Naive B cell (primary cell): Measurements from ENCODE around the gene PPM1L. TPM values are rescaled to one million over a fixed set of nuclear protein-coding genes. Genes with fewer than 3 reads are reported as not detected.
"Not testable (repeated sequence)": the region's sequence is repeated elsewhere in the genome, so short reads cannot be mapped to it uniquely, and the experiment has no call there.

Experiments
- ATAC-seq, 2 donors: fragments of 150-1000 bp; cut with Tn5 transposase; 2 replicates each; pipeline ENCODE4 v1.10.0; 2021; ENCODE audit warnings: low read depth in 2 of 2, mild to moderate bottlenecking in 2 of 2, moderate library complexity in 2 of 2
- DNase-seq: peaks from one replicate; pipeline ENCODE4 v3.0.0; 2022
- H3K27ac Mint-ChIP-seq, 6 donors: one replicate each; pipeline ENCODE4 v1.8.0; 2020 to 2022; ENCODE audit warnings: mild to moderate bottlenecking in 6 of 6, mixed read lengths in 6 of 6, moderate library complexity in 5 of 6, inconsistent platforms in 2 of 6
- H3K27me3 Mint-ChIP-seq, 3 donors: one replicate each; pipeline ENCODE4 v1.8.0; 2021 to 2022; ENCODE audit warnings: mixed read lengths in 3 of 3, mild to moderate bottlenecking in 1 of 3
- H3K36me3 Mint-ChIP-seq, 2 donors: one replicate each; pipeline ENCODE4 v1.8.0; 2020 to 2022; ENCODE audit warnings: mixed read lengths in 2 of 2, inconsistent platforms in 1 of 2, mild to moderate bottlenecking in 1 of 2
- H3K4me1 Mint-ChIP-seq, 3 donors: one replicate each; pipeline ENCODE4 v1.8.0; 2020 to 2022; ENCODE audit warnings: mixed read lengths in 3 of 3, inconsistent platforms in 1 of 3, mild to moderate bottlenecking in 1 of 3, moderate library complexity in 1 of 3
- H3K4me3 Mint-ChIP-seq, 8 donors: one replicate each; pipeline ENCODE4 v1.8.0; 2020 to 2022; ENCODE audit warnings: mild to moderate bottlenecking in 8 of 8, mixed read lengths in 8 of 8, moderate library complexity in 8 of 8, inconsistent platforms in 2 of 8
- H3K9me3 Mint-ChIP-seq, 7 donors: one replicate each; pipeline ENCODE4 v1.8.0; 2020 to 2022; ENCODE audit warnings: mixed read lengths in 7 of 7, mild to moderate bottlenecking in 5 of 7, inconsistent platforms in 2 of 7, moderate library complexity in 1 of 7
- polyA plus RNA-seq, 6 donors: library from polyadenylated mRNA; unstranded; fragments of 300-500 nt; fragmentation: Illumina TruSeq; gene quantifications; one replicate each; pipeline ENCODE4 v1.2.3, GENCODE V29; 2021; ENCODE audit warnings: low read depth in 6 of 6

The PPM1L gene
- polyA plus RNA-seq, 6 donors from 2014 or later: 0.49 to 2.4 (median 2.1) TPM; not detected in 1

DNA sequence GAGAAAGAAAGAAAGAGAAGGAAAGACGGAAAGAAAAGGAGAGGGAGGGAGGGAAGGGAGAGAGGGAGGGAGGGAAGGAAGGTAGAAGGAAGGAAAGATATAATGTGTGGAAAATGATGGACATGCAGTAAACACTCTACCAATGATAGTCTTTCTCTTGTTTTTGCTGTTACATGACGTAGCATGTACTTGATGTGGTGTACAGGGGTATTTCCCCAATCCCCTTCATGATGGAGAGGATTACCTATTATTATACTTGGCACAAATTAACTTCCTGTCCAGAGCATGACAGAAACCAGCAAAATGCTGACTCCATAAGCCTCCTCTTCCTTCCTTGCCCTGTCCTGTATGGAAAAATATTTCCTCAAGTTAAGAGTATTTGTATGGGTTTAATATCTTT, 224.7 kb downstream of the PPM1L start:
- peak; percentile 63 to 67 for ATAC-seq

DNA sequence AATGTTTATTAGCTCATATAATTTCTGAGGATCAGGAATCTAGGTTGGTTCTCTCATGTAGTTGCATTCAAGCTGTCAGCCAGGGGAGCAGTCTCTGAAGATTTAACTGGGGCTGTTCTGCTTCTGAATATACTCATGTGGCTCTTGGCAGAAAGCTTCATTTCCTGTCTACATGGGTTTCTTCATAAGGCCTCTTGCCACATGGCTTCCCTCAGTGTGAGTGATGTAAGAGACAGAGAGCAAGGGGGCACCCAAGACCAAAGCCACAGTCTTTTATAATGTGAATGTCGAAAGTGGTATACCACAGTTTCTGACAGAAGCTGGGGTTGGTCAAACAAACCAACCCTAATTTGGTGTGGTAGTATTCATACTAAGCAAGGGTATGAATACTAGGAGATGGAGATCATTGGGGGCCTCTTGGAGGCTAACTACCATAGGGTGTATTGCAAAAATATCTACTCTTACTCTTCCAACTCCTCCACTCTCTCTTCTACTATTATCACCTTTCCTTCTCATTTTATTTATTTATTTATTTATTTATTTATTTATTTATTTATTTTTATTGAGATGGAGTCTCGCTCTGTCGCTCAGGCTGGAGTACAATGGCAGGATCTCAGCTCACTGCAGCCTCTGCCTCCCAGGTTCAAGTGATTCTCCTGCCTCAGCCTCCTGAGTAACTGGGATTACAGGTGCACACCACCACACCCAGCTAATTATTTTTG, 225.3 kb downstream of the PPM1L start:
- Mint-ChIP-seq H3K4me1 (peaks cover 29 to 32% (median 31%) of the 10 kb centered on the region in 3 donors), H3K36me3 (peaks cover 0 to 6% of the 10 kb centered on the region in 2 donors), H3K4me3 (no peak overlapping the region), H3K9me3 (peaks cover 0 to 12% (median 8%) of the 10 kb centered on the region in 7 donors), H3K27me3 (no peaks in the 10 kb centered on the region), H3K27ac (peak overlapping the region in 4 of 6 donors; percentile 13 to 66 (median 26))
- DNase-seq: peak; percentile 5
- ATAC-seq: peak; percentile 76 to 80

More for the DNA sequence above, 224.7 kb downstream of the PPM1L start:
- Mint-ChIP-seq H3K27me3 (no peaks in the 10 kb centered on the region), H3K36me3 (peaks cover 0 to 6% of the 10 kb centered on the region in 2 donors), H3K9me3 (peaks cover 0 to 12% (median 8%) of the 10 kb centered on the region in 7 donors), H3K27ac (peak overlapping the region in 3 of 6 donors; percentile 13 to 81 (median 56)), H3K4me3 (no peak overlapping the region), H3K4me1 (peaks cover 29 to 32% (median 31%) of the 10 kb centered on the region in 3 donors)
- DNase-seq: no peak

DNA sequence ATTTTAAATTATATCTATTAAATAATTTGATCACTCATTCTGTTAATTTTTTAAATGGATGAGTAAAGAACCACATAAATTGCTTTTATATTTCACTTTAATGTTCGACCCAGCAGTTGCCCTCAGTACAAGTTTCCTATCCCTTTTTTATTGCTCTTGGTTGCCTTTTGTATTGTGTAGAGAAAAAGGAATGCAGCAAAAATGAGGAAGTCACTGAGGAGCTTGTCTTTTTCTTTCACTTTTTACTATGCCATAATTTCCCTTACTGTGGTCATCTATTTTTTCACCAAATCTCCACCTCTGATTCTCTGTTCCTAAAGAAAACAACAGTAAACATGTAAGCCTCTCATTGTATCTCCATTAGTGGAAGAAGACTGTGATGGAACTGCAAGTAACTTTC, 226.5 kb downstream of the PPM1L start:
- peaks cover 29 to 32% (median 31%) of the 10 kb centered on the region in 3 donors for H3K4me1 Mint-ChIP-seq
- H3K36me3 Mint-ChIP-seq: peaks cover 0 to 6% of the 10 kb centered on the region in 2 donors
- H3K4me3 Mint-ChIP-seq: peak overlapping the region in 3 of 8 donors; percentile 2 to 22 (median 9)
- H3K27me3 Mint-ChIP-seq: no peaks in the 10 kb centered on the region
- peak overlapping the region in 4 of 6 donors; percentile 2 to 77 (median 11) for H3K27ac Mint-ChIP-seq
- peak; percentile 1 for DNase-seq
- peaks cover 0 to 12% (median 6%) of the 10 kb centered on the region in 7 donors for H3K9me3 Mint-ChIP-seq
- ATAC-seq: peak; percentile 39 to 60

DNA sequence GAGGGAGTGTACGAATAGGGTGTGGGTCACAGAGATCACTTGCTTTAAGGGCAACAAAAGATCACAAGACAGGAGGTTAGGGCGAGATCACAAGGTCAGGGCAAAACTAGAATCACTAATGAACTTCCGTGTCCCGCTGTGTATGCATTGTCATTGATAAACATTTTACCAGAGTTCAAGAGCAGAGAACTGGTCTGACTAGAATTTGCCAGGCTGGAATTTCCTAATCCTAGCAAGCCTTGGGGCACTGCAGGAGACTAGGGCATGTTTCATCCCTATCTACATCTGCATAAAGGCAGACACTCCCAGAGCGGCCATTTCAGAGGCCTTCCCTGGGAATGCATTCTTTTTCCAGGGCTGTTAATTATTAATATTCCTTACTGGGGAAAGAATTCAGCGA, 227.9 kb downstream of the PPM1L start:
- not testable (repeated sequence) for H3K36me3 Mint-ChIP-seq, ATAC-seq
- H3K4me1 Mint-ChIP-seq: peaks cover 20 to 26% (median 20%) of the 10 kb centered on the region in 3 donors

DNA sequence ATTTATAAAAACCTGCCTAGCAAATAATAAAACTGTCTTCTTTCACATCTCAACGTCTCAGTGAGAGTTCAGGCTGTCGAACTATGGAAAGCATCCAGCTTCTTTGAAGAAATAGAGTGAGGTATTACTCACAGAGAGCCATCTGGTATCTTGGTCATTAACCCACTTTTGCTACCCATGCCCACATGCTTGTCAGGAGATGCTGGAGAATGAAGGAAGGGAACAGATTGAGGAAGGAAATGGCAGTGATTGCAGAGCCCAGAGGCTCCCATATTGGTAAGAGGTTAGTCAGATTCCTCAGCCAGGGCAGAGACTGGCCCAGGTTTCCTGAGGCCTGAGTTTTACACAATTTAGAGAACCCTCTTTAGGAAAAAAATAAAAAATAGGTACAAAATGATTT, 230.0 kb downstream of the PPM1L start:
- DNase-seq (no peak), ATAC-seq (no peak)
- peaks cover 0 to 6% of the 10 kb centered on the region in 2 donors for H3K36me3 Mint-ChIP-seq
- H3K9me3 Mint-ChIP-seq: peaks cover 0 to 10% (median 6%) of the 10 kb centered on the region in 7 donors
- H3K4me3 Mint-ChIP-seq: no peak overlapping the region
- no peaks in the 10 kb centered on the region for H3K27me3 Mint-ChIP-seq
- peaks cover 9 to 15% (median 13%) of the 10 kb centered on the region in 3 donors for H3K4me1 Mint-ChIP-seq
- H3K27ac Mint-ChIP-seq: no peak overlapping the region

More for the DNA sequence above, 227.9 kb downstream of the PPM1L start:
- H3K27me3 Mint-ChIP-seq, H3K27ac Mint-ChIP-seq, H3K4me3 Mint-ChIP-seq, DNase-seq: not testable (repeated sequence)
- H3K9me3 Mint-ChIP-seq: peaks cover 0 to 12% (median 6%) of the 10 kb centered on the region in 7 donors

DNA sequence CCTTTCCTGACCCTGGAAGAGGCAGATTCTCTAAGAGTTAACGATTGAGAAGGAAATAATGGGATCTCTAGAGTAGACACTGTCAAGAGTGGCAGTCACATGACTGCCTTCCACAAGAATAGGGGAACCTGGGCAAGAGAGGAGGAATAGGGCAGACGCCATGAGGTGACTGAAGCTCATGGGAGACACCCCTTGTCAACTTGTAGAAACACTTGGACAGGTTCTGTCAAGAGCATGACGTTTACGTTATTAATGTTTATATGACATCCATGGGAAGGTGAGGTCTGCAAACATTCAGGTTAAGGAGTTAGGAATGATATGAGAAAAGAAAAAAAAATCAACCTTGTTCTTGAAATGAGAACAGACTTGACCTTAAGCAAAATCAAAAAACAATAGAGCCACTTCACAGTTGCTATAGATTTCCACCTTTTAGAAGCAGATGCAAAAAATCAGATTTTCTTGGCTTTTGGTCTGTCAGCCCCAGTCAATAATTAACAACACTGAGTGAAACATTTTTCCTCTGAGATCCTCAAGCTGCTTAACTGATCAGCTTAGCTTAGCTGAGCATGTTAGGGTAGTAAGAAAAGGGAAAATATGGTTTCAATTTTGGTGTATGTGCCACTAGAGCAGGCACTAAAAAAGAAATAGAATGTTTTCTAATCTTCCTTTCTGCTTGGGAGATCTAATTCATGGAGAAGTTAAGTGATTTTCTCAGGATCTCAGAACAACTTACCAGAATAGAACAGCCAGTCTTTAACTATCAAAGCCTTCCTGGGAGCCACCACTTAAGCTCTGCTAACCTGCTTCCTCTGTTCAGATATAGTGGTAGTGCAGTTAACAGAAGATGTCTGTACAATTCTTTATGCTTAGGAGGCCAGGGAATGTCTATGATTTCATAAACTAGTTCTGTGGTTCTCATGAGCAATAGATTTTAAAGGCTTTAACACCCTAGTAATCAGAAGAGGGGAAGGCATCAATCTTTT, 232.2 kb downstream of the PPM1L start:
- H3K36me3 Mint-ChIP-seq: peaks cover 0 to 6% of the 10 kb centered on the region in 2 donors
- H3K4me1 Mint-ChIP-seq: no peaks in the 10 kb centered on the region
- ATAC-seq (no peak), DNase-seq (no peak)
- peaks cover 0 to 8% (median 6%) of the 10 kb centered on the region in 7 donors for H3K9me3 Mint-ChIP-seq
- H3K27ac Mint-ChIP-seq: peak overlapping the region in 1 of 6 donors; percentile 32
- H3K4me3 Mint-ChIP-seq: no peak overlapping the region
- H3K27me3 Mint-ChIP-seq: no peaks in the 10 kb centered on the region

DNA sequence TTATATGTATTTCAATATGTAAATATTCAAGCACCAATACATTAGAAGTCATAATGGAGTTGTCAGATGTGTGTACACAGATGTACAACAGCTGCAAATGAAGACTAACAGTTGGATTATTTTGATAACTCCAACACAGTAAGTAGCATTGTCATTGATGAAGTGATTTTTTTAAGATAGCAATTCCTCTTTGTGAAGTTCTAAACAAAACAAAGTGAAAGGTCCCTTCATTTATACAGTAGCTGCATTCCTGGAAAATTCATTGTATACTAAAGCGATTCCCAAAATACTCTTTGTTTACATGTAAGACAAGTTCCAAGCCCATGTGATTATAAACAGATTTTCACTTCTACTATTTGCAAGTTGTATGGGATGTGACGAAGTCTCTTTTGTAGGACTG, 234.4 kb downstream of the PPM1L start:
- H3K9me3 Mint-ChIP-seq: peaks cover 0 to 2% (median 0%) of the 10 kb centered on the region in 7 donors
- no peaks in the 10 kb centered on the region for H3K27me3 Mint-ChIP-seq
- DNase-seq (no peak), ATAC-seq (no peak)
- no peak overlapping the region for H3K4me3 Mint-ChIP-seq
- H3K36me3 Mint-ChIP-seq: no peaks in the 10 kb centered on the region
- no peaks in the 10 kb centered on the region for H3K4me1 Mint-ChIP-seq
- no peak overlapping the region for H3K27ac Mint-ChIP-seq

DNA sequence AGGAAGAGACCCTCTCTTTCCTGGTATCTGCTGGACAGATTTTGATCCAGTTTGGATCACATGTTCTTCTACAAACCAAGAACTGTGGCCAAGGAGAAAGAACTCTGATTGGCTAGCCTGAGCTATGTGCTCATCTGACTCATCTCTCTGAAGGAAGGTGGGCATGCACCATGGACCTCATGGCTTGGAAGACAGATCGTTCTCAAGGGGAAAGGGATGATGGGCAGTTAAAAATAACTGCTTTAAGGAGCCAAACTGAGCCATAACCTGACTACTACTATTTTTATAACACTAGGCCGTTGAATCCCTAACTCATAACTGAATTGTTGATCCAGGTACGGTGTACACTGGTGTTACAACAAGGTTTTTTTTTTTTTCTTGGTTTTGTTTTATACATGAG, 236.7 kb downstream of the PPM1L start:
- H3K4me3 Mint-ChIP-seq: no peak overlapping the region
- no peaks in the 10 kb centered on the region for H3K36me3 Mint-ChIP-seq
- H3K4me1 Mint-ChIP-seq: no peaks in the 10 kb centered on the region
- DNase-seq: no peak
- peak overlapping the region in 1 of 6 donors; percentile 62 for H3K27ac Mint-ChIP-seq
- no peak for ATAC-seq
- no peaks in the 10 kb centered on the region for H3K27me3 Mint-ChIP-seq
- peaks cover 0 to 2% (median 0%) of the 10 kb centered on the region in 7 donors for H3K9me3 Mint-ChIP-seq

DNA sequence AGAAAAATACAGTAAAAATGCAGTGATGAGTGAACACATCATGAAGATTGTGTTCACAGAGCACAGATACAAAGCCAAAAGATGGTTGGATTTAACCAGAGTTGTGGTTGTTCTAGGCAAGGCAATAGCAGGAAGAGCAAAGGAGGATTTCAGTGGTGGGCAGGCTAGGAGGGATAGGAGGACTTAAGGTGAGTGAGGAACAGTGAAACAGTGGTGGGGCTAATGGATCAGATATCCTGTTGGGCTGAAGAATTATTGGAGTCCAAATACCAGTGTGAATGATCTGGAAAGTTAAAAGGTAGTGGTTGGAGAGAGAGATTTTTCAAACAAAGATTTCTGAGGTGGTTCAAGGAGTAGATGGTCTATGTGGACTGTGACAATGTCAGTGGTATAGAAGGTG, 240.8 kb downstream of the PPM1L start:
- Mint-ChIP-seq H3K27me3 (no peaks in the 10 kb centered on the region), H3K9me3 (peaks cover 0 to 3% (median 0%) of the 10 kb centered on the region in 7 donors), H3K27ac (no peak overlapping the region), H3K36me3 (no peaks in the 10 kb centered on the region), H3K4me1 (no peaks in the 10 kb centered on the region), H3K4me3 (no peak overlapping the region)
- ATAC-seq: no peak
- DNase-seq: no peak

DNA sequence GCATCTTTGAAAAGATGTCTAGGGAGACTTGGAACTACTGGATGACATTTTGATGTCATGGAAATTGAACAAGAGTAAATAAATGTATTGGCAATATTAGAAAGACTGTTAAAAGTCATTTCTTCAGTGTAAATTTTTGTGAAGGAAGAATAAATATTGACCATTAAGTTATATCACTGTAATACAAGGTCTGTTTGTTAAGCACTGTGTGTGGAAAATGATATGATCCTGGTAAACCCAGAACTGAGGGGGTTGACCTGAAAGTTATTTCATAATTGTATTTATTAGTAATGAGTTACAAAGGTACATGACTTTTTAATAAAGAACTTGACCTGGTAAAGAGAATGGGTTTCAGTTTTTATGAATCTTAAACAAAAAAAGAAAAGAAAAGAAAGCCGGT, 242.6 kb downstream of the PPM1L start:
- DNase-seq (no peak), ATAC-seq (no peak)
- H3K27ac Mint-ChIP-seq: no peak overlapping the region
- H3K27me3 Mint-ChIP-seq: no peaks in the 10 kb centered on the region
- H3K4me1 Mint-ChIP-seq: no peaks in the 10 kb centered on the region
- H3K4me3 Mint-ChIP-seq: no peak overlapping the region
- no peaks in the 10 kb centered on the region for H3K36me3 Mint-ChIP-seq
- peaks cover 0 to 6% (median 2%) of the 10 kb centered on the region in 7 donors for H3K9me3 Mint-ChIP-seq

DNA sequence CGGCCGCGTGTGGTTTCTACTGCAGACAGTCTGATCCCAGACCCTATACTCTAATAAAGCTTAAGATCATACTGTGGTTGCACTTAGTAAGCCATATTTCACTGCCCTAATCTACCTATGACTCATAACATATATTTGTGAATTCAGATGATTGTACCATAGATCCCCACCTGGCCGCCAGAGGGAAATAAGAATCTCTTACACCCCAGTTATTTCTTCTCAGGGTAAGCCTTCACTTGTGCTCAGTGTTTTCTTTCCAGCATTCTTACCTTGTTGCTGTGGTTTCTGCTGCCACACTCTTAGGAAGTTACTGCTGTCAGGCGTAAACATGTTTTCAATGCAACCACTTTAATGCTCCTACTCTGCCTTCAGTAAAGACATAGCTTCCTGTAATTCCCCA, 243.2 kb downstream of the PPM1L start:
- Mint-ChIP-seq H3K4me3 (no peak overlapping the region), H3K9me3 (peaks cover 0 to 6% (median 2%) of the 10 kb centered on the region in 7 donors), H3K27me3 (no peaks in the 10 kb centered on the region), H3K27ac (no peak overlapping the region), H3K4me1 (no peaks in the 10 kb centered on the region), H3K36me3 (no peaks in the 10 kb centered on the region)
- no peak for ATAC-seq
- DNase-seq: no peak

DNA sequence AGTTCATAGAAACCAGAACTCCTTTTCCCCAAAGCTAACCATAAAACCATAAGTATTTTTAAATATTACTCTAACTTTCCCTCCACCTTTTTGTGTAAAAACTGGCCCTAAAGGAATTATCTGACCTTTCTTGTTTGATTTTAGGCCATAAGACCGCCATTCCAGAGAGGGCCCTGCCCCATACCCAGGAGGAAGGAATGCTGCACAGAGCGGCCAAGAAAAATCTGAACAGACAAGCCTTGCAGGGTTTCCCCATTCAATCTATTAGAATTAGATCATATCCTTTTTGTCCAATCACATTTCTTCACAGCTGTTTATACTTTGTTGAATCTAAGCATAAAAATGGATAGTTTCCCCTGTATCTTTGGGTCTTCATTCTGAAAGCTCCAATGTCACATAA, 252.1 kb downstream of the PPM1L start:
- Mint-ChIP-seq H3K27me3 (no peaks in the 10 kb centered on the region), H3K36me3 (no peaks in the 10 kb centered on the region)
- no peak for DNase-seq

DNA sequence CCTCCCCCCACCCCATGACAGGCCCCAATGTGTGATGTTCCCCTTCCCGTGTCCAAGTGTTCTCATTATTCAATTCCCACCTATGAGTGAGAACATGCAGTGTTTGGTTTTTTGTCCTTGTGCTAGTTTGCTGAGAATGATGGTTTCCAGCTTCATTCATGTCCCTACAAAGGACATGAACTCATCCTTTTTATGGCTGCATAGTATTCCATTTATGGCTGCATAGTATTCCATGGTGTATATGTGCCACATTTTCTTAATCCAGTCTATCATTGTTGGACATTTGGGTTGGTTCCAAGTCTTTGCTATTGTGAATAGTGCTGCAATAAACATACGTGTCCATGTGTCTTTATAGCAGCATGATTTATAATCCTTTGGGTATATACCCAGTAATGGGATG, 254.1 kb downstream of the PPM1L start:
- not testable (repeated sequence) for DNase-seq, H3K27ac Mint-ChIP-seq, H3K4me1 Mint-ChIP-seq, H3K27me3 Mint-ChIP-seq, H3K36me3 Mint-ChIP-seq, H3K4me3 Mint-ChIP-seq, ATAC-seq
- peaks cover 0 to 12% (median 5%) of the 10 kb centered on the region in 7 donors for H3K9me3 Mint-ChIP-seq

More for the DNA sequence above, 252.1 kb downstream of the PPM1L start:
- Mint-ChIP-seq H3K4me3 (no peak overlapping the region), H3K4me1 (no peaks in the 10 kb centered on the region), H3K27ac (no peak overlapping the region), H3K9me3 (peaks cover 0 to 14% (median 5%) of the 10 kb centered on the region in 7 donors)
- no peak for ATAC-seq
